Suprapubic skin (tissue), 4 donors: ENCODE data around the gene HDAC2.

Experiments used
- EP300 ChIP-seq: sonication (generic); formaldehyde crosslinking; IDR thresholded peaks from one replicate; pipeline ENCODE4 v1.6.1; 2017; ENCODE audit warnings: antibody characterized with exemption
- POLR2A ChIP-seq, 2 donors: fragments of 450-650 bp; IDR thresholded peaks; one replicate each; pipeline ENCODE4 v1.6.1; 2017; ENCODE audit warnings: antibody characterized with exemption in 2 of 2, mild to moderate bottlenecking in 2 of 2, moderate library complexity in 2 of 2
- POLR2AphosphoS5 ChIP-seq, 3 donors: sonication (generic); formaldehyde crosslinking; IDR thresholded peaks; one replicate each; pipeline ENCODE4 v1.6.1; 2017; ENCODE audit warnings: antibody characterized with exemption in 3 of 3
- TF ChIP-seq, protein P1 (sequence below), 2 donors: fragments of 200-600 bp in 1 of 2; fragments of 450-650 bp in 1 of 2; sonication (generic) in 1 of 2; IDR thresholded peaks; one replicate each; pipeline ENCODE4 v1.5.1; 2016 to 2019; ENCODE audit warnings: antibody characterized with exemption in 2 of 2, mild to moderate bottlenecking in 1 of 2, moderate library complexity in 1 of 2

GRCh38 chr6:113944701-113945100 is 26.2 kb downstream of the HDAC2 start:
- TF ChIP-seq POLR2AphosphoS5 (IDR thresholded peaks at IDR 0.05) (no peak), POLR2A (IDR thresholded peaks at IDR 0.05) (no peak), EP300 (no peak)
- TF ChIP-seq, protein P1, sequence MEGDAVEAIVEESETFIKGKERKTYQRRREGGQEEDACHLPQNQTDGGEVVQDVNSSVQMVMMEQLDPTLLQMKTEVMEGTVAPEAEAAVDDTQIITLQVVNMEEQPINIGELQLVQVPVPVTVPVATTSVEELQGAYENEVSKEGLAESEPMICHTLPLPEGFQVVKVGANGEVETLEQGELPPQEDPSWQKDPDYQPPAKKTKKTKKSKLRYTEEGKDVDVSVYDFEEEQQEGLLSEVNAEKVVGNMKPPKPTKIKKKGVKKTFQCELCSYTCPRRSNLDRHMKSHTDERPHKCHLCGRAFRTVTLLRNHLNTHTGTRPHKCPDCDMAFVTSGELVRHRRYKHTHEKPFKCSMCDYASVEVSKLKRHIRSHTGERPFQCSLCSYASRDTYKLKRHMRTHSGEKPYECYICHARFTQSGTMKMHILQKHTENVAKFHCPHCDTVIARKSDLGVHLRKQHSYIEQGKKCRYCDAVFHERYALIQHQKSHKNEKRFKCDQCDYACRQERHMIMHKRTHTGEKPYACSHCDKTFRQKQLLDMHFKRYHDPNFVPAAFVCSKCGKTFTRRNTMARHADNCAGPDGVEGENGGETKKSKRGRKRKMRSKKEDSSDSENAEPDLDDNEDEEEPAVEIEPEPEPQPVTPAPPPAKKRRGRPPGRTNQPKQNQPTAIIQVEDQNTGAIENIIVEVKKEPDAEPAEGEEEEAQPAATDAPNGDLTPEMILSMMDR (IDR thresholded peaks at IDR 0.05) = no peak
